ENCODE data around the gene PFDN2.

The PFDN2 gene

DNA sequence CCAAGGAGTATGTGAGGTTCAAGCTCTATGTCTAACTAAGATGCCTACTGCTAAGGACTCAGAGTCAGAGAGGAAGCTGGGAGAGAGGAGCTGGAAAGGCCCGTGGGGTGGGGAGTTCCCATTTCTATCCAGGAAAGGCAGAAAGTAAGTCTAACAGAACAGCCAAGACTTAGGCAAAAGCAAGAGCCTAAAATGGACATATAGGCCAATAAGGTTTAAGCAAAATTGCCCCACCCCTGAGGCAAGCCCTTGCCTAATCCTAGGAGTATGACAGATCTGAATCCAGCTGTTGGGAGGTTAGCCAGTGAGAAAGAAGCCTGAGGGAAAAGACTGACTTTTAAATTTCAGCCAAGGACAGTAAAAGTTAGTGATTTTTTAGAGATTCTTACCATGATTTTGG is 21.3 kb downstream of the PFDN2 start:
- TF ChIP-seq, protein P1, sequence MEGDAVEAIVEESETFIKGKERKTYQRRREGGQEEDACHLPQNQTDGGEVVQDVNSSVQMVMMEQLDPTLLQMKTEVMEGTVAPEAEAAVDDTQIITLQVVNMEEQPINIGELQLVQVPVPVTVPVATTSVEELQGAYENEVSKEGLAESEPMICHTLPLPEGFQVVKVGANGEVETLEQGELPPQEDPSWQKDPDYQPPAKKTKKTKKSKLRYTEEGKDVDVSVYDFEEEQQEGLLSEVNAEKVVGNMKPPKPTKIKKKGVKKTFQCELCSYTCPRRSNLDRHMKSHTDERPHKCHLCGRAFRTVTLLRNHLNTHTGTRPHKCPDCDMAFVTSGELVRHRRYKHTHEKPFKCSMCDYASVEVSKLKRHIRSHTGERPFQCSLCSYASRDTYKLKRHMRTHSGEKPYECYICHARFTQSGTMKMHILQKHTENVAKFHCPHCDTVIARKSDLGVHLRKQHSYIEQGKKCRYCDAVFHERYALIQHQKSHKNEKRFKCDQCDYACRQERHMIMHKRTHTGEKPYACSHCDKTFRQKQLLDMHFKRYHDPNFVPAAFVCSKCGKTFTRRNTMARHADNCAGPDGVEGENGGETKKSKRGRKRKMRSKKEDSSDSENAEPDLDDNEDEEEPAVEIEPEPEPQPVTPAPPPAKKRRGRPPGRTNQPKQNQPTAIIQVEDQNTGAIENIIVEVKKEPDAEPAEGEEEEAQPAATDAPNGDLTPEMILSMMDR (IDR thresholded peaks at IDR 0.05; ENCODE audit: control extremely low read depth, extremely low read depth, low read depth, missing control alignments) = no peak
- no peak for DNase-seq (ENCODE audit: extremely low spot score)
- POLR2A ChIA-PET = interaction anchor here (0.9 kb wide), 1 partner anchor 27 kb away, joined by 4 read pairs; the partner anchor contains the start of gene ARHGAP30
- CTCF ChIA-PET = interaction anchor here (0.9 to 8.2 kb wide), 20 partner anchors 7 to 151 kb away, joined by 3 to 137 read pairs (median 5); partner anchors contain the start of genes ARHGAP30, F11R, NECTIN4 and NIT1

DNA sequence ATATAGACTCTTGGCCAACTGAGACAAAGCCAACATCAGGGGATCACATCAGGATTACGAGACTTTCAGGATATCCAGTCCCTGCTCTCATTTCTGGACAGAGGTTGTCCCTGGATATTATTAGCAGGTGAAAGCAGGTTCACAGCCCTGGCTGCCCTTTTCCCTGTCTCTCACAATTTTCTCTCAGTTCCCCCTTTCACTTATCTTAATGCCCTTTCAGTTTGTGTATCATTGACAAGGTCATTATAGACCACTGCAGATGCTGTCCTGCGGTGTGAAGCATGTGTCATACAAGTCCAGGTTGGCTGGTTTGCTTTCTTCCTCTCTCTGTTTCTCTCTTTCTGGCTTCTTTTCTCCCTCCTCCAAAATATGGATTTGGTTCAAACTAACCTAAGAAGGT is 21.8 kb downstream of the PFDN2 start:
- CTCF ChIA-PET = interaction anchor here (0.9 to 8.2 kb wide), 13 partner anchors 9 to 98 kb away, joined by 3 to 137 read pairs (median 5); partner anchors contain the start of genes ARHGAP30, TSTD1 and USF1

DNA sequence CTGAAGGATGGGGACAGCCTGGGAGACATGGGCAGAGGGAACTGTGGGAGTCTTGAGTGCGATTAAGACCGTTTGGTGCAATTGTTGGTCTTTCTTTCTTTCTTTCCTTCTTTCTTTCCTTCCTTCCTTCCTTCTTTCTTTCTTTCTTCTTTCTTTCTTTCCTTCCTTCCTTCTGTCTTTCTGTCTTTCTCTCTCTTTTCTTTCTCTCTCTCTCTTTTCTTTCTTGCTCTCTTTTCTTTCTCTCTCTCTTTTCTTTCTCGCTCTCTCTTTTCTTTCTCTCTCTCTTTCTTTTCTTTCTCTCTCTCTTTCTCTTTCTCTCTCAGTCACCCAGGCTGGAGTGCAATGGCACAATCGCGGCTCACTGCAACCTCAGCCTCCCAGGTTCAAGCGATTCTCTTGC is 22.6 kb downstream of the PFDN2 start:
- DNase-seq (ENCODE audit: extremely low spot score) = no peak
- CTCF ChIA-PET = interaction anchor here (1.1 to 8.2 kb wide), 4 partner anchors 12 to 97 kb away, joined by 4 to 137 read pairs (median 62); partner anchors contain the start of genes ARHGAP30 and USF1
- TF ChIP-seq, protein P1 (IDR thresholded peaks at IDR 0.05; ENCODE audit: control extremely low read depth, extremely low read depth, low read depth, missing control alignments) = no peak
- POLR2A ChIA-PET = no interaction called here

More for the DNA sequence above, 21.8 kb downstream of the PFDN2 start:
- DNase-seq (ENCODE audit: extremely low spot score) = peak; percentile 71
- TF ChIP-seq, protein P1 (IDR thresholded peaks at IDR 0.05; ENCODE audit: control extremely low read depth, extremely low read depth, low read depth, missing control alignments) = no peak
- POLR2A ChIA-PET = interaction anchor here (0.9 kb wide), 1 partner anchor 27 kb away, joined by 4 read pairs; the partner anchor contains the start of gene ARHGAP30

DNA sequence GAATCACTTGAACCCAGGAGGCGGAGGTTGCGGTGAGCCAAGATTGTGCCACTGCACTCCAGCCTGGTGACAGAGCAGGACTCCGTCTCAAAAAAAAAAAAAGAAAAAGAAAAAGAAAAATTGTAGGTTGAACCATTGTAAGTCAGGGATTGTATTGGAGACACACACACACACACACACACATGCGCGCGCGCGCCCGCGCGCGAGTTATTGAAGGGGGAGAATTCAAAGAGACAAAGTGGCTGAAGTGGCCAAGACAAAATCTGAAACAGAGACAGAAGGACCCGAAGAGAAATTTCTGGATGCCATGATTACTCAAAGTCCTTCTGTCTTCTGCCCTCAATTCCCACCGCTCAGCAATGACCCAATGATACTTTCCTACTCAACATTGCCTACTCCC is 23.4 kb downstream of the PFDN2 start:
- POLR2A ChIA-PET = no interaction called here
- CTCF ChIA-PET = interaction anchor here (1.1 to 8.2 kb wide), 4 partner anchors 11 to 97 kb away, joined by 4 to 137 read pairs (median 62); partner anchors contain the start of genes ARHGAP30 and USF1
- DNase-seq (ENCODE audit: extremely low spot score) = no peak
- TF ChIP-seq, protein P1 (IDR thresholded peaks at IDR 0.05; ENCODE audit: control extremely low read depth, extremely low read depth, low read depth, missing control alignments) = no peak

DNA sequence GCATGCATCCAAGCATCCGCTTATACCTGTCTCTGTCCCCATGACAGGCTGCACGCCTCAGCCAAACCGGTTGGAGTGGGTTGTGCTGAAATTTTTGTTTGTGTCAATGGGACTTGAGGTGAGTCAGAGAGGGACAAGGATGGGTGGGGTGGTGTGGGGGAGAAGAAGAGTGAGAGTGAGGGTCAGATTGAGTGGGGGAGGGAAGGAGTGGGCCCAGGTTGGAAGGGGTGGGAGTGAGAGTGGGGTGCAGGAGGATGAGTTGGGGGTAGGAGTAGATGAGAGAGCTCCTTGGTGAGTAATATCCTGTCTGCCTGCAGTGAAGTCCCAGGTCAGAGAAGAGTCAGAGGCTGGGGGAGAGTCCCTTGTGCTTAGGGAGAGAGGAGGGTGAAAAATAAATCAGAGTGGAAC is 25.2 kb downstream of the PFDN2 start:
- POLR2A ChIA-PET = no interaction called here
- CTCF ChIA-PET = interaction anchor here (1.0 to 8.2 kb wide), 5 partner anchors 10 to 95 kb away, joined by 3 to 91 read pairs (median 3); no protein-coding TSS in a partner anchor
- peak; percentile 64 for DNase-seq (ENCODE audit: extremely low spot score)

DNA sequence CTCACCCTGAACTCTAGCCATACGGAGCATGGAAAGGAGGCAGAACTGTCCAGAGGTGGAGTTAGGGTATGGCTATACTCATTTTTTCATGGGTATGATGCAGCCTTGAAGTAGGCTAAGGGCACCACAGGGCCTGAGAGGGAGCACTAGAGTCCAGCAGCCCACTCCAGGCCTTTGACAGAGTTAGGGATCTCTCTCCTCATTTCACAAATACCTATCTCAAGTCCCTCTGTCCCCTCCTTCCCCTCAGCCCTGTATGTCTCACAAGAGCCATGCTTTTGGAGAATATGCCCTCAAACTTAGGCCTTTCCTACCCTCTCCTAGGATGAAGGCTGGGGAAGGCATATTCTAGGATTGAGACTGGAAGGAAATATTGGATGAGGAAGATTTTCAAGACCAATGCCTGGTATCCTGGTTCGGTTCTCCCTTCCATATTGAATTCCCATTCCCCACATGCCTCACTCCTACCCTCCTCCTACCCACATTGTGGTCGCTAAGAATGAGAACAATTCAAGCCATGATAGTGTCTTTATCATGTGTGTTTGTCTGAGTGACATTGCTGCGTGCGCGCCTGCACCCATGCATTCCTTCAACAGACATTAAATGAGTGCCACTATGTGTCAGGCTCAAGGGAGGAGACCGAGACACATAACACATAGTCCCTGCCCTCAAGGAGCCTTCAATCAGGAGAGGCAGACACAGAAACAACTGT is 25.9 kb downstream of the PFDN2 start:
- TF ChIP-seq, protein P1 (IDR thresholded peaks at IDR 0.05; ENCODE audit: control extremely low read depth, extremely low read depth, low read depth, missing control alignments) = no peak
- no peak for DNase-seq (ENCODE audit: extremely low spot score)
- CTCF ChIA-PET = interaction anchor here (2.0 to 8.2 kb wide), 2 partner anchors 9 to 21 kb away, joined by 10 to 91 read pairs; no protein-coding TSS in a partner anchor
- POLR2A ChIA-PET = no interaction called here

More for the DNA sequence above, 25.2 kb downstream of the PFDN2 start:
- TF ChIP-seq, protein P1 (IDR thresholded peaks at IDR 0.05; ENCODE audit: control extremely low read depth, extremely low read depth, low read depth, missing control alignments) = no peak
